GM19035 (cell line): Measurements from ENCODE around the gene CCDC124.
"Not testable (repeated sequence)": the region's sequence is repeated elsewhere in the genome, so short reads cannot be mapped to it uniquely, and the experiment has no call there.

Source experiments
- ATAC-seq: cut with Tn5 transposase; IDR thresholded peaks from one replicate; pipeline ENCODE4 v1.9.1; 2021; ENCODE audit not compliant: unreplicated experiment

CCDC124 gene

GRCh38 chr19:17977488-17977887, 44.7 kb downstream of the CCDC124 start:
- no peak for ATAC-seq

- ATAC-seq, result no peak
Measured at GRCh38 chr19:17981611-17982010, 48.8 kb downstream of the CCDC124 start.

GRCh38 chr19:17982430-17982829, 49.6 kb downstream of the CCDC124 start:
- no peak for ATAC-seq

GRCh38 chr19:17985037-17985818, 52.4 kb downstream of the CCDC124 start:
- ATAC-seq, result no peak

GRCh38 chr19:17986569-17986968, 53.8 kb downstream of the CCDC124 start:
- ATAC-seq, result not testable (repeated sequence)

GRCh38 chr19:17988161-17988560, 55.3 kb downstream of the CCDC124 start:
- no peak for ATAC-seq

GRCh38 chr19:17989425-17990094, 56.7 kb downstream of the CCDC124 start:
- no peak for ATAC-seq

GRCh38 chr19:17993076-17993813, 60.4 kb downstream of the CCDC124 start:
- no peak for ATAC-seq
